ENCODE measurements around the gene KAT6B.

KAT6B gene

GRCh38 chr10:74991435-74991834, 165.0 kb downstream of the KAT6B start:
- peak in 1 of 5 experiments; percentile 35 for DNase-seq

GRCh38 chr10:74992068-74992467, 165.7 kb downstream of the KAT6B start:
- DNase-seq, result no peak

- DNase-seq, result no peak
These were observed 167.2 kb downstream of the KAT6B start for GRCh38 chr10:74993649-74994048.

GRCh38 chr10:74994854-74995253, 168.5 kb downstream of the KAT6B start:
- peak in 1 of 5 experiments; percentile 30 for DNase-seq

GRCh38 chr10:74995806-74996205, 169.4 kb downstream of the KAT6B start:
- no peak for DNase-seq

GRCh38 chr10:74997163-74997562, 170.8 kb downstream of the KAT6B start:
- no peak for DNase-seq

- DNase-seq, result no peak
These were observed 174.4 kb downstream of the KAT6B start for GRCh38 chr10:75000748-75001321.

- no peak for DNase-seq
These were observed 175.4 kb downstream of the KAT6B start for GRCh38 chr10:75001715-75002350.

- no peak for DNase-seq
These were observed 175.9 kb downstream of the KAT6B start for GRCh38 chr10:75002351-75002725.

- DNase-seq, result no peak
These were observed 176.7 kb downstream of the KAT6B start for GRCh38 chr10:75002967-75003594.

- no peak for DNase-seq
These were observed 177.5 kb downstream of the KAT6B start for GRCh38 chr10:75003891-75004290.

- no peak for DNase-seq
These were observed 181.2 kb downstream of the KAT6B start for GRCh38 chr10:75007646-75008045.

GRCh38 chr10:75008952-75009351, 182.6 kb downstream of the KAT6B start:
- DNase-seq, result peak in 1 of 5 experiments; percentile 12

- no peak for DNase-seq
These were observed 183.0 kb downstream of the KAT6B start for GRCh38 chr10:75009426-75009825.

GRCh38 chr10:75010373-75010772, 184.0 kb downstream of the KAT6B start:
- DNase-seq, result no peak

GRCh38 chr10:75011221-75011620, 184.8 kb downstream of the KAT6B start:
- no peak for DNase-seq

GRCh38 chr10:75012471-75012870, 186.1 kb downstream of the KAT6B start:
- no peak for DNase-seq

GRCh38 chr10:75013007-75013406, 186.6 kb downstream of the KAT6B start:
- no peak for DNase-seq

- DNase-seq, result no peak
These were observed 187.1 kb downstream of the KAT6B start for GRCh38 chr10:75013522-75013921.

GRCh38 chr10:75014516-75015230, 188.3 kb downstream of the KAT6B start:
- peak in 2 of 5 experiments; percentile 46 to 51 for DNase-seq

GRCh38 chr10:75015442-75015841, 189.0 kb downstream of the KAT6B start:
- no peak for DNase-seq

GRCh38 chr10:75016325-75016724, 189.9 kb downstream of the KAT6B start:
- DNase-seq, result no peak

GRCh38 chr10:75018251-75018650, 191.9 kb downstream of the KAT6B start:
- DNase-seq, result no peak
